Tibial nerve (tissue), 4 donors: ENCODE data around the gene OR2F1.

ENCODE experiments used
- EP300 ChIP-seq, 2 donors: sonication (generic); formaldehyde crosslinking; IDR thresholded peaks; one replicate each; pipeline ENCODE4 v1.6.1; 2017; ENCODE audit warnings: antibody characterized with exemption in 2 of 2, mild to moderate bottlenecking in 1 of 2
- POLR2A ChIP-seq, 2 donors: fragments of 450-650 bp; IDR thresholded peaks; one replicate each; pipeline ENCODE4 v1.6.1; 2017; ENCODE audit warnings: antibody characterized with exemption in 2 of 2, mild to moderate bottlenecking in 2 of 2, moderate library complexity in 2 of 2
- TF ChIP-seq, protein P1 (sequence below), 5 experiments: fragments of 200-600 bp in 3 of 5; fragments of 450-650 bp in 2 of 5; sonication (generic) in 3 of 5; IDR thresholded peaks; one replicate each; pipeline ENCODE4 v1.5.1; 2016 to 2019; ENCODE audit warnings: antibody characterized with exemption in 5 of 5, mild to moderate bottlenecking in 3 of 5, moderate library complexity in 2 of 5

- TF ChIP-seq, protein P1, sequence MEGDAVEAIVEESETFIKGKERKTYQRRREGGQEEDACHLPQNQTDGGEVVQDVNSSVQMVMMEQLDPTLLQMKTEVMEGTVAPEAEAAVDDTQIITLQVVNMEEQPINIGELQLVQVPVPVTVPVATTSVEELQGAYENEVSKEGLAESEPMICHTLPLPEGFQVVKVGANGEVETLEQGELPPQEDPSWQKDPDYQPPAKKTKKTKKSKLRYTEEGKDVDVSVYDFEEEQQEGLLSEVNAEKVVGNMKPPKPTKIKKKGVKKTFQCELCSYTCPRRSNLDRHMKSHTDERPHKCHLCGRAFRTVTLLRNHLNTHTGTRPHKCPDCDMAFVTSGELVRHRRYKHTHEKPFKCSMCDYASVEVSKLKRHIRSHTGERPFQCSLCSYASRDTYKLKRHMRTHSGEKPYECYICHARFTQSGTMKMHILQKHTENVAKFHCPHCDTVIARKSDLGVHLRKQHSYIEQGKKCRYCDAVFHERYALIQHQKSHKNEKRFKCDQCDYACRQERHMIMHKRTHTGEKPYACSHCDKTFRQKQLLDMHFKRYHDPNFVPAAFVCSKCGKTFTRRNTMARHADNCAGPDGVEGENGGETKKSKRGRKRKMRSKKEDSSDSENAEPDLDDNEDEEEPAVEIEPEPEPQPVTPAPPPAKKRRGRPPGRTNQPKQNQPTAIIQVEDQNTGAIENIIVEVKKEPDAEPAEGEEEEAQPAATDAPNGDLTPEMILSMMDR (IDR thresholded peaks at IDR 0.05) = no peak
- TF ChIP-seq POLR2A (IDR thresholded peaks at IDR 0.05) (no peak), EP300 (IDR thresholded peaks at IDR 0.05) (no peak)
Observed at GRCh38 chr7:144006692-144007042, 52.0 kb downstream of the OR2F1 start.
